ENCODE measurements around the gene ATRX.
A peak's percentile ranks its signal among the peaks of the same experiment; 100 is the strongest.
"Not testable (repeated sequence)": the region's sequence is repeated elsewhere in the genome, so short reads cannot be mapped to it uniquely, and the experiment has no call there.

ATRX gene, protein sequence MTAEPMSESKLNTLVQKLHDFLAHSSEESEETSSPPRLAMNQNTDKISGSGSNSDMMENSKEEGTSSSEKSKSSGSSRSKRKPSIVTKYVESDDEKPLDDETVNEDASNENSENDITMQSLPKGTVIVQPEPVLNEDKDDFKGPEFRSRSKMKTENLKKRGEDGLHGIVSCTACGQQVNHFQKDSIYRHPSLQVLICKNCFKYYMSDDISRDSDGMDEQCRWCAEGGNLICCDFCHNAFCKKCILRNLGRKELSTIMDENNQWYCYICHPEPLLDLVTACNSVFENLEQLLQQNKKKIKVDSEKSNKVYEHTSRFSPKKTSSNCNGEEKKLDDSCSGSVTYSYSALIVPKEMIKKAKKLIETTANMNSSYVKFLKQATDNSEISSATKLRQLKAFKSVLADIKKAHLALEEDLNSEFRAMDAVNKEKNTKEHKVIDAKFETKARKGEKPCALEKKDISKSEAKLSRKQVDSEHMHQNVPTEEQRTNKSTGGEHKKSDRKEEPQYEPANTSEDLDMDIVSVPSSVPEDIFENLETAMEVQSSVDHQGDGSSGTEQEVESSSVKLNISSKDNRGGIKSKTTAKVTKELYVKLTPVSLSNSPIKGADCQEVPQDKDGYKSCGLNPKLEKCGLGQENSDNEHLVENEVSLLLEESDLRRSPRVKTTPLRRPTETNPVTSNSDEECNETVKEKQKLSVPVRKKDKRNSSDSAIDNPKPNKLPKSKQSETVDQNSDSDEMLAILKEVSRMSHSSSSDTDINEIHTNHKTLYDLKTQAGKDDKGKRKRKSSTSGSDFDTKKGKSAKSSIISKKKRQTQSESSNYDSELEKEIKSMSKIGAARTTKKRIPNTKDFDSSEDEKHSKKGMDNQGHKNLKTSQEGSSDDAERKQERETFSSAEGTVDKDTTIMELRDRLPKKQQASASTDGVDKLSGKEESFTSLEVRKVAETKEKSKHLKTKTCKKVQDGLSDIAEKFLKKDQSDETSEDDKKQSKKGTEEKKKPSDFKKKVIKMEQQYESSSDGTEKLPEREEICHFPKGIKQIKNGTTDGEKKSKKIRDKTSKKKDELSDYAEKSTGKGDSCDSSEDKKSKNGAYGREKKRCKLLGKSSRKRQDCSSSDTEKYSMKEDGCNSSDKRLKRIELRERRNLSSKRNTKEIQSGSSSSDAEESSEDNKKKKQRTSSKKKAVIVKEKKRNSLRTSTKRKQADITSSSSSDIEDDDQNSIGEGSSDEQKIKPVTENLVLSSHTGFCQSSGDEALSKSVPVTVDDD (N-terminal part only)

DNA sequence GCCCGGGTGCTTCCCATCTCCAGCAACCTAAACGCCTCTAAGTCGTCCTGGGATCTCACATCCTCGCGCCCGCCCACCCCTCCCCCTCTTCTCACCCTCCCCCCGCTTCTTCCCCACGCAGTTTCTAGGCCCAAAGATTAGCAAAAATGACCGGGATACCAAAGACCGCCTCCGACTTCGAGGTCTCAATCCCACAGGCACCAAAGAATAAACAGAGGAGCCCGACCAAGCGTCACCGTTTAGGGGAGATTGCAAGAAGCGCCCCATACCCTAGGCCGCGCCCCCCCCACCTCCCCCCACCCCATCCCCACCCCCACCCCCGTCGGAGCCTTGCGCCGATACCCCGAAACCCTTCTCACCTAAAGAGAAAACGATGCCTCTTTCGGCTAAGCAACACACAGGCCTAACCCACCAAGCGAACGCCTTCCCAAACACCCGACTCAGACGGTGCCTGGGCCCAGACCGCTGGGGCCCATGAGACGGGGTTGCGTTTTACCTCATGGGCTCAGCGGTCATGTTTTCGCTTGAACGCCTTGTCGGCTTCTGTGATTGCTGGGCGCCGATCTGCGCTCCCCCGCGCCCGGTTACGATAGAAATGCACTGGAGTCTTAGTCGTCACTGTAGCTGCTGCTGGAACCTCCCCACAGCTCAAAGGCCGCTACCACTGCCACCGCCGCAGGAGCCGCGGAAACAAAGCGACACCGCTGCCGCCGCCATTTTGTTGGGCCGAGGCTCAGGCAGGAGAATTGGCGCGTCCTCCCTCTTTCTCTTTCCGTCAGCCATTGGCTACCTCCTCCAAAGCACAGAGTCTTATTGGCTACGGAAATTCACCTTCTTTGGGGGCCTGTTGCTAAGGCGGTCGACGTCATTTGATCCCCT is at the start of gene ATRX:
ATRX (minus strand) TSS at position 731 of the 879 bp plus-strand sequence; CDS start at position 516, 215 bp downstream.
- peak; percentile 73 for DNase-seq (ENCODE audit: low read depth)

DNA sequence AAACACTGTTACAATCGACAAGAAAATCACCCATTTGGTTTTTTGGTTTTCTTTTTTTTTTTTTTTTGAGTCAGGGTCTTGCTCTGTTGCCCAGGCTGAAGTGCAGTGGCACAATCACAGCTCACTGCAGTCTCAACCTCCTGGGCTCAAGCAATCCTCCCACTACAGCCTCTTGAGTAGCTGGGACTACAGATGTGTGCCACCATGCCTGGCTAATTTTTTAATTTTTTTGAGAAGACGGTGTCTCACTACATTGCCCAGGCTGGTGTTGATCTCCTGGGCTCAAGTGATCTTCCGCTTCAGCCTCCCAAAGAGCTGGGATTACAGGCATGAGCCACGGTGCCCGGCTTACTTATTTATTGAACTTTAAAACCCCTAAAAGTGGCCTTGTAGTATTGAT is 45.5 kb upstream of the ATRX start:
- not testable (repeated sequence) for DNase-seq (ENCODE audit: low read depth)

DNA sequence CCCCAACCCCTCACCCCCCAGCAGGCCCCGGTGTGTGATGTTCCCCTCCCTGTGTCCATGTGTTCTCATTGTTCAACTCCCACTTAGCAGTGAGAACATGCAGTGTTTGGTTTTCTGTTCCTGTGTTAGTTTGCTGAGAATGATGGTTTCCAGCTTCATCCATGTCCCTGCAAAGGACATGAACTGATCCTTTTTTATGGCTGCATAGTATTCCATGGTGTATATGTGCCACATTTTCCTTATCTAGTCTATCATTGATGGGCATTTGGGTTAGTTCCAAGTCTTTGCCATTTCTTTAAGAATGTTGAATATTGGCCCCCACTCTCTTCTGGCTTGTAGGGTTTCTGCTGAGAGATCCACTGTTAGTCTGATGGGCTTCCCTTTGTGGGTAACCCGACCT is 36.0 kb upstream of the ATRX start:
- not testable (repeated sequence) for DNase-seq (ENCODE audit: low read depth)

DNA sequence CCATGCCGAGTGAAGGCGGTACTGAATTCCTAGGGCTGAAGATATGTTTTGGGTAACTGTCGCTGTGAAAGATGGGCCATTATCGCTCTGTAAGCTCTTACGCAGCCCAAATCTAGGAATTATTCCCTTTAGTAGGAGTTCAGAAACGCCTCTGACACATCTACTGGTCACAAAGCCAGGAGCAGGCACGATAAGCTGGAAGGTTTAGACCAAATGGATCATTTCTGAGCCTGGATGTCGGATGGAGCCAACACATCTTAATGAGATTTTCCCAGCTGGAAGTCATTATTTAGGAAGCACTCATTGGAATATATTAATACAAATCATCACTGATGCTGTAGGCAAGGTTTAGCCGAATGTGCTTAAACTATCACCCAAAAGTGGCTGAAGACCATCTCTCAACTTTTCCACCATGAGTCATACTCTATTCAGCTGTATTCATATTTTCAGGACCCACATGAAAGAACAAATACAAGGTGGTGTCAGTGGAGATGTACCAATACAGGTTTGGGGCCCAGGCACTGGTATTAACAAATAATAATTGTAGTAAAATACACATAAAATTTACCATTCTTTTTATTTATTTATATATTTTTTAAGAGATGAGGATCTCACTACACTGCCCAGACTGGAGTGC is 34.2 kb upstream of the ATRX start:
- no peak for DNase-seq (ENCODE audit: low read depth)

DNA sequence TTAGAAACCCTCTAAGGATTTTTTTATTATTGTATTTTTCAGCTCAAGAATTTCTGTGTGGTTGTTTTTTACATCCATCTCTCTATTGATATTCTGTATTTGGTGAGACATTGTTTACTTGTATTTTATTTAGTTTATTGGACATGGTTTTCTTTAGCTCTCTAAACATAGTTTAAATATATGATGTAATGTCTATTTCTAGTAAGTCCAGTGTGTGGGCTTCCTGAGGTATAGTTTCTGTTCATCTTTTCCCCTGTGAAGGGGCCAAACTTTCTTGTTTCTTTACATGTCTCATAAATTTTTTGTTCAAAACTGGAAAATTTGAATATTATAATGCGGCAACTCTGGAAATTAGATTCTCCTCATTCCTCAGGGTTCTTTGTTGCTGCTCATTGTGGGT is 28.2 kb upstream of the ATRX start:
- no peak for DNase-seq (ENCODE audit: low read depth)

DNA sequence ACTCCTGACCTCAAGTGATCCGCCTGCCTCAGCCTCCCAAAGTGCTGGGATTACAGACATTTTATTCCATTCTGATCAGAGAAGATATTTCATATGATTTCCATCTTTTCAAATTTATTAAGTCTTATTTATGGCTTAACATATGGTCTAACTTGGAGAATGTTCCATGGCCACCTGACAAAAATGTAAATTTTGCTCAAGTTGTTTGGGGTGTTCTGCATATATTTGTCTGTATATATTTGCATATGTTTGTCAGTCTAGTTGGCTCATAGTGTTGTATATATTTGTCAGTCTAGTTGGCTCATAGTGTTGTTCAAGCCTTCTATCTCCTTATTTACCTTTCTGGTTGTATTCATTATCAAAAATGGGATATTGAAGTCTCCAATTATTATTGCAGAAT is 16.2 kb upstream of the ATRX start:
- no peak for DNase-seq (ENCODE audit: low read depth)

DNA sequence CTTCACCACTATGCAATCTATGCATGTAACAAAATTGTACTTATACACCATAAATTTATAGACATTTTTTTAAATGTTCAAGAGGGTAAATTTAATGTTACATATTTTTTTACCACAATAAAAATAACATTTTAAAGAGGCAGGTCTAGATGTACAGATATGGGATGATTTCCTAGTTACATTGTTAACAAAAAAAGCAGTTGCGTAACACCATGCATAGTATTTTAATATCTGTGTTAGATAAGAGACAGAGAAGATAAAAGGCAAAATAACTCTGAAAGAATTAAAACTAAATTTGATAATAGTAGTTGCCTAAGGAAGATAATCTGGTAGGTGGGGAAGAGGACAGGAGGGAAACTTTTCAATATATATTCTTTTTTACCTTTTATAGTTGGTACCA is 9.1 kb upstream of the ATRX start:
- no peak for DNase-seq (ENCODE audit: low read depth)

DNA sequence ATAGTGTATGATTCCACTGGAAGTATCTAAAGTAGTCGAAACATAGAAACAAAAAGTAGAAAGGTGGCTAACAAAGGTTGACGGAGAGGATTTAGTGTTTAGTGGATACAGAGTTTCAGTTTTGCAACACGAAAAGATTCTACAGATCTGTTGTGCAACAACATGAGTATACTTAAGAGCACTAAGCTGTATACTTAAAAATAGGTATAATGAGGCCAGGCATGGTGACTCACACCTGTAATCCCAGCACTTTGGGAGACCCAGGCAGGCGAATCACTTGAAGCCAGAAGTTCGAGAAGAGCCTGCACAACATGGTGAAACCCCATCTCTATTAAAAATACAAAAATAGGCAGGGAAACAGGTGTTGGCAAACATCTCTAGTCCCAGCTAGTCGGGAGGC is 7.9 kb upstream of the ATRX start:
- DNase-seq (ENCODE audit: low read depth): no peak

DNA sequence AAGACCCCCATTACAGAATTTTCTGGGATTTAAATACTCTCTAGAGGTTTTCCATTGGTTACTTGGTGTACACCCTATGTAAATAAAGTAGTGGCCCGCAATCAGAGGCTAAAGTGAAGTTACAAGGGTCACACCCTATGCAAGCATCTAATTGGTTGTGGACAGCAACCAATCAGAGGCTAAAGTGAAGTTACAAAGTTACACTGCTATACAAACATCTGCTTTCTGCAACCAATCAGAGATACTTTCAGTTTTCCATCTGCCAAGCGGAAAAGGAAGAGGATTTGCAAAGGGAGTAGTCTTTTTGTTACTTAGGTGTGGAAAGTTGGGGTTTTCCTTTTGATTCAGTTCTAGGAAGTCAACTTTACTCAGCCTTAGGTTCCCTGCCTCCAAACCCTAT is 2.0 kb upstream of the ATRX start:
- DNase-seq (ENCODE audit: low read depth): peak; percentile 43

DNA sequence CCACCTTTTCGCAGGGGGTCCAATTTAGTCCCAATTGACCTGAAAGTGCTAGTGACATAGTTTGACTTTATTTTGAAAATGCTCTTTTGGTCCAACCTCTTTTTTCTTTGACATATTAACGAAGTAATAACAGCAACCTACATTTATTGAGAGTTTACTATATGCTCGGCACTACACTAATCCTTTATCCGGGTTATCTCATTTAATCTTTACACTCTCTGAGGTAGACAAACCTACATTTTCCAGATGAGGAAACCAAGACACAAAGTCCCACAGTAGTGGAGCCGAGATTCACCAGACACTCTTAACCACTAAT is 307 bp upstream of the ATRX start:
- DNase-seq (ENCODE audit: low read depth): no peak

DNA sequence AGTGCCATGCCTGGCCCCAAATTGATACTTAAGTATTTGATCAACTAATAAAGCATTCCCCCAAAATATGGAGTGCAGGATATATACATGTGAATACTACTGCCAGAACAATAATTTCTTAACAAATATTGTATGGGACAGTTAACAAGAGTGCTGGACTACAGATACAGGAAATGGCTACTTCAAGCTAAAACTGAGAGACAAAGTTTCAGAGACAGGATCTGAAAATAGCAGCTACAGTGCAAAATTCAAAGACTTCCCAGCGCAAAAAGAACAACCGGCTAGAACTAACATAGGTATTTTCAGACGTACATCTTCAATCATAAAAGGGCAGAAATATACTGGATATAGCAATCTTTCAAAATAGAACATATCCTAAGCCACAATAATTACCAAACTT is 6.3 kb downstream of the ATRX start:
- DNase-seq (ENCODE audit: low read depth): no peak

DNA sequence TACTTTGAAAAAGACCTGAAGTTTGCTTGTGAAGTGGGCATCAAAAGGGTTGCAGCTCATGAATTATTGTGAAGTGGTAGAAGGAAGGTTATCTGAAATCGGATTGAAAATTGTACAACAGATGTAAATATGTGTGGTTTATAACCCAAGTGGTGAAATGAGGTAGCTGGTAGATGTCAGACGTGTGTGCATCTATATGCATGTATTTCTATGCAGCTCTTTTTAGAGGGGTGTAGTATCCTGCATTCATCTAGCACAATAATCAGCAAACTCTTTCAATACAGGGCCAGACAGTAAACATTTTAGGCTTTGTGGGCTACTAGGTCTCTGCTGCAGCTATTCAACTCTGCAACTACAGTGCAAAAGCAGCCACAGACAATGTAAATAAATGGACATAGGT is 9.4 kb downstream of the ATRX start:
- no peak for DNase-seq (ENCODE audit: low read depth)

DNA sequence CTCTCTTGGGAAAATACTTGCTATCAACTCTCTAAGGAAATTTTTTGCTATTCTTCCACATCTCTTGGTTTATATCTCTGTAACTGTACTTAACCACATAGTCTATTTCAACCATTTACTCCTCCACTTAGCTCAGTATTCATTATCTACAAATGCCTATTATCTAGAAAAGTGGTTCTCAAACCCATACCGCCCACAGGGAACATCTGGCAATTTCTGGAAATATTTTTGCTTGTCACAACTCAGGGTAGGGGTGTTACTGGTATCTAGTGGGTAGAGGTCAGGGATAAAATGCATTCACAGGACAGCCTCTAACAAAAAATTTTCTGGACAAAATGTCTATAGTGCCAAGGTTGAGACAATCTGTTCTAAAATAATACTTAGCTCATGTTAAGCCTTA is 14.4 kb downstream of the ATRX start:
- no peak for DNase-seq (ENCODE audit: low read depth)

DNA sequence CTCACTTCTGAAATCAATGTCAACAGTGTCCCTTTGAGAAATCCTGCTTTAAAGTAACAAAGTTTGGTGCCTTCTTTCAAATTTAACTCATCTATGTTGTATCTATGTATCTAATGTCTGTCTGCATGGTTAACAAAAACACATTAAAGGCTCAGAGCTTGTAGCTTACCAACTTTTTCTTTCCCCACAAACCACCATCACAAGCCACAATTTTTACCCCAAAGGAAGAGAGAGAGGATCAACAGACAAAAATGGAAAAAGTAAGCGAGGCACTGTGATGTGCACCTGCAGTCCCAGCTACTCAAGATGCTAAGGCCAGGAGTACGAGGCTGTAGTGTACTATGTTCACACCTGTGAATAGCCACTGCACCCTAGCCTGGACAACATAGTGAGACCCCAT is 17.2 kb downstream of the ATRX start:
- DNase-seq (ENCODE audit: low read depth): no peak

DNA sequence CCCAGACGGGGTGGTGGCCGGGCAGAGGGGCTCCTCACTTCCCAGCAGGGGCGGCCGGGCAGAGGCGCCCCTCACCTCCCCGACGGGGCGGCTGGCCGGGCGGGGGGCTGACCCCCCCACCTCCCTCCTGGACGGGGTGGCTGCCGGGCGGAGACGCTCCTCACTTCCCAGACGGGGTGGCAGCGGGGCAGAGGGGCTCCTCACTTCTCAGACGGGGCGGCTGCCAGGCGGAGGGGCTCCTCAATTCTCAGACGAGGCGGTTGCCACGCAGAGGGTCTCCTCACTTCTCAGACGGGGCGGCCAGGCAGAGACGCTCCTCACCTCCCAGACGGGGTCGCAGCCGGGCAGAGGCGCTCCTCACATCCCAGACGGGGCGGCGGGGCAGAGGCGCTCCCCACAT is 19.8 kb downstream of the ATRX start:
- DNase-seq (ENCODE audit: low read depth): not testable (repeated sequence)

DNA sequence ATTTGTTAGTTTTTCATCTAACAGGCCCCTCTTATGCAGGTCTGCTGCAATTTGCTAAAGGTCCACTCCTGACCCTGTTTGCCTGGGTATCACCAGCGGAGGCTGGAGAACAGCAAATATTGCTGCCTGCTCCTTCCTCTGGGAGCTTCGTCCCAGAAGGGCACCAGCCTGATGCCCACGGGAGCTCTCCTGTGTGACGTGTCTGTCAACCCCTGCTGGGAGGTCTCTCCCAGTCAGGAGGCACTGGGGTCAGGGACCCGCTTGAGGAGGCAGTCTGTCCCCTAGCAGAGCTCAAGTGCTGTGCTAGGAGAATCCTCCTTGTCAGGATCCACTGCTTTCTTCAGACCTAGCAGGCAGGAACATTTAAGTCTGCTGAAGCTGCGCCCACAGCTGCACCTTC is 30.5 kb downstream of the ATRX start:
- no peak for DNase-seq (ENCODE audit: low read depth)

DNA sequence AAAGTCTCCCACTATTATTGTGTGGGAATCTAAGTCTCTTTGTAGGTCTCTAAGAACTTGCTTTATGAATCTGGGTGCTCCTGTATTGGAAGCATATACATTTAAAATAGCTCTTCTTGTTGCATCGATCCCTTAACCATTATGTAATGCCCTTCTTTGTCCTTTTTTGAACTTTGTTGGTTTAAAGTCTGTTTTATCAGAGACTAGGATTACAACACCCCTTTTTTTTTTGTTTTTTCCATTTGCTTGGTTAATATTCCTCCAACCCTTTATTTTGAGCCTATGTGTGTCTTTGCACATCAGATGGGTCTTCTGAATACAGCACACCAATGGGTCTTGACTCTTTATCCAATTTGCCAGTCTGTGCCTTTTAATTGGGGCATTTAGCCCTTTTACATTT is 32.1 kb downstream of the ATRX start:
- DNase-seq (ENCODE audit: low read depth): not testable (repeated sequence)

DNA sequence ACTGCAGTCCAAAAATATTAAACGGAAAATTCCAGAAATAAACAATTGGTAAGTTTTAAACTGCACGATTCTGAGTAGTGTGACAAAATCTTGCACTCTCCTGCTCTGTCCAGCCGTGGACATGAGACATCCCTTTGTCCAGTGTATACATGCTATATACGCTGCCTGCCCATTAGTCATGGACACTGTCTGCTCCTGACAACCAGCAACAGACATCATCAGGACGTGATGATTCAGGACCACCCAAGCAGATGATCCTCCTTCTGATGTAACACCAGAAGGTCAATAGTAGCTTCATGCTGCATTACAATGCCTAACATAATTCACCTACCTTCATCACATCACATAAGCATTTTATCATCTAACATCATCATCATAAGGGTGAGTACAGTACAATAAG is 36.3 kb downstream of the ATRX start:
- peak; percentile 0 for DNase-seq (ENCODE audit: low read depth)

DNA sequence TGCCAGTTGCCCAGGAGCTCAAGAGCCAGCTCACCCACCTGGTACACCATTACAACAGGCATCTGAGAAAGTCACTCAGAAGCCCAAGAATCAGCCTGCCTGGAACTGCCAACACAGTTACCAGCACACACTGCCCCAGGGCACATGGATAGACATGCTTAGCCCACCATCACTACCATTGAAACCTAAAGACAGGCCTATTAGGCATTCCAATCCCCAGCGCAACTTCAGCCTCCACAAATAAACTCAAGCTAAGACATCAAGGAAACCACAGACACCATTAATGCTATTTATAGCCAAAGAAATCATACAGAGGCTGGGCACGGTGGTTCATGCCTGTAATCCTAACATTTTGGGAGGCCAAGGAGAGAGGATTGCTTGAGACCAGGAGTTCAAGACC is 42.3 kb downstream of the ATRX start:
- DNase-seq (ENCODE audit: low read depth): no peak

DNA sequence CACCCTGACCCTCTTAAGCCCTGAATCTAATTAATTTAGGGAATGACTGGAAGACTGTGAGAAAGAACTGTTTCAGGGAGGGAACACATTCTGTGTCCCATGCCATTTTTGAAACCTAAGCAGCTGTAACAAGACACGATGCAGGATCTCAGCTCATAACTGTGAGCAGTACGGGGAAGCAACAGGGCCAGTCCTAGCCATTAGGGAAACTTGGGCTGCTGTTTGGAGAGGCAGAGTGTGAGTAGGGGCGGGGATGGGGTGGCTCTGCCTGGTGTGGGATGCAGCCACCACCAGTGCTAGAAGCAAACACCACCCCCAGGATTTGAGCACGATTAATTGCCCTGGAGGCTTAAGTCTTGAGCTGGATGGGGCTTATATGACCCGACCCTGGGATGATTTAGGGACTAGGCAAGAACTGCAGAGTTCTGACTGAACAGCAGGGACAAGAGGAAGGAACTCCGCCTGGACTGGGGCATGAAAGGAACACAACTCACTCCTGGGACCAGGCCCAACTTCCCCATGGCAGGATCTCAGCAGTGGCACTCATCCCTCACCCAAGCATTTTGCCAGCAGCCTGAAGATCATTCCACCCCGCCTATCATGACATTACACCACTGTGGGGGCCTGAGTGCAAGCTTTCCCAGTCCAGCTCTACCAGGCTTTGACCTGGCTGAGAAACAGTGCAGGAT is 43.1 kb downstream of the ATRX start:
- DNase-seq (ENCODE audit: low read depth): peak; percentile 60

All from fibroblast of gingiva (primary cell).